Colonic mucosa (tissue), 4 donors: ENCODE data around the gene P3H4. TPM values are rescaled to one million over a fixed set of nuclear protein-coding genes. Genes with fewer than 3 reads are reported as not detected.

Experiments
- DNase-seq: peaks from one replicate; pipeline ENCODE4 v3.0.0-alpha.2; 2020
- H3K27ac ChIP-seq: fragments of 200-600 bp; one replicate; pipeline ENCODE4 v1.8.0; 2021
- H3K27me3 ChIP-seq: fragments of 200-600 bp; one replicate; pipeline ENCODE4 v1.8.0; 2021
- H3K36me3 ChIP-seq: fragments of 200-600 bp; one replicate; pipeline ENCODE4 v1.8.0; 2021
- H3K4me1 ChIP-seq: fragments of 200-600 bp; one replicate; pipeline ENCODE4 v1.8.0; 2021; ENCODE audit warnings: mild to moderate bottlenecking
- H3K4me3 ChIP-seq: fragments of 200-600 bp; one replicate; pipeline ENCODE4 v1.8.0; 2021
- H3K9ac ChIP-seq, 2 donors: one replicate each; pipeline ENCODE4 v1.7.0; 2013; ENCODE audit warnings: control low read depth in 2 of 2, low read depth in 2 of 2, low read length in 2 of 2
- H3K9me3 ChIP-seq: fragments of 200-600 bp; one replicate; pipeline ENCODE4 v1.8.0; 2021
- intact Hi-C: fragments of 100-400 bp; cut with DNase I; formaldehyde crosslinking; loops from one replicate; pipeline ENCODE4 v1.14.1; 2022
- total RNA-seq, 2 donors: library from RNA; stranded (reverse); fragmentation: NEBNext Ultra II Directional in 1 of 2; extraction: Animal tissue kit (Norgen Biotek cat#: 25700) in 1 of 2; gene quantifications; one replicate each; pipeline ENCODE4 v1.2.1, GENCODE V29; 2021
- TF ChIP-seq, protein P1 (sequence below): fragments of 200-600 bp; IDR thresholded peaks from one replicate; pipeline ENCODE4 v1.8.0; 2022; ENCODE audit warnings: antibody characterized with exemption, mild to moderate bottlenecking
- donor health status: healthy.
- donor health status: DM: no; HTN: no; CAD: no.
- donor health status: DM: no; HTN: no; CAD: no.

P3H4 gene
- total RNA-seq, 2 donors from 2014 or later, result 8.5 to 16.7 TPM

- peak overlapping the region in 1 of 2 donors; percentile 92 for H3K9ac ChIP-seq
- no peak overlapping the region for H3K4me3 ChIP-seq
- TF ChIP-seq, protein P1, sequence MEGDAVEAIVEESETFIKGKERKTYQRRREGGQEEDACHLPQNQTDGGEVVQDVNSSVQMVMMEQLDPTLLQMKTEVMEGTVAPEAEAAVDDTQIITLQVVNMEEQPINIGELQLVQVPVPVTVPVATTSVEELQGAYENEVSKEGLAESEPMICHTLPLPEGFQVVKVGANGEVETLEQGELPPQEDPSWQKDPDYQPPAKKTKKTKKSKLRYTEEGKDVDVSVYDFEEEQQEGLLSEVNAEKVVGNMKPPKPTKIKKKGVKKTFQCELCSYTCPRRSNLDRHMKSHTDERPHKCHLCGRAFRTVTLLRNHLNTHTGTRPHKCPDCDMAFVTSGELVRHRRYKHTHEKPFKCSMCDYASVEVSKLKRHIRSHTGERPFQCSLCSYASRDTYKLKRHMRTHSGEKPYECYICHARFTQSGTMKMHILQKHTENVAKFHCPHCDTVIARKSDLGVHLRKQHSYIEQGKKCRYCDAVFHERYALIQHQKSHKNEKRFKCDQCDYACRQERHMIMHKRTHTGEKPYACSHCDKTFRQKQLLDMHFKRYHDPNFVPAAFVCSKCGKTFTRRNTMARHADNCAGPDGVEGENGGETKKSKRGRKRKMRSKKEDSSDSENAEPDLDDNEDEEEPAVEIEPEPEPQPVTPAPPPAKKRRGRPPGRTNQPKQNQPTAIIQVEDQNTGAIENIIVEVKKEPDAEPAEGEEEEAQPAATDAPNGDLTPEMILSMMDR, result no peak
These were observed 24.7 kb downstream of the P3H4 start for GRCh38 chr17:41787021-41787418.

GRCh38 chr17:41786227-41787020, 25.3 kb downstream of the P3H4 start, which contains the start of gene JUP:
Gene JUP (minus strand): TSS chr17:41786711. CDS start chr17:41771854, 14,857 bp downstream.
- no peaks in the 10 kb centered on the region for H3K36me3 ChIP-seq
- H3K9me3 ChIP-seq, result no peaks in the 10 kb centered on the region
- TF ChIP-seq, protein P1, result peak; percentile 63
- peak within 1 kb of the TSS; percentile 92 for H3K27ac ChIP-seq
- no peaks in the 10 kb centered on the region for H3K27me3 ChIP-seq
- peaks cover 3% of the 10 kb centered on the region for H3K4me1 ChIP-seq
- DNase-seq, result peak; percentile 100
- intact Hi-C loops, result no loop called here
- peak within 1 kb of the TSS; percentile 92 to 93 for H3K9ac ChIP-seq
- peak within 1 kb of the TSS; percentile 70 for H3K4me3 ChIP-seq

More at GRCh38 chr17:41787021-41787418, 24.7 kb downstream of the P3H4 start:
- Histone ChIP-seq H3K27me3 (no peaks in the 10 kb centered on the region), H3K4me1 (peaks cover 6% of the 10 kb centered on the region), H3K36me3 (no peaks in the 10 kb centered on the region), H3K9me3 (no peaks in the 10 kb centered on the region), H3K27ac (peak overlapping the region; percentile 65)
- intact Hi-C loops, result no loop called here
- DNase-seq, result no peak

GRCh38 chr17:41785859-41786226, 25.9 kb downstream of the P3H4 start:
- Histone ChIP-seq H3K4me1 (peaks cover 3% of the 10 kb centered on the region), H3K27me3 (no peaks in the 10 kb centered on the region), H3K9ac (peak overlapping the region; percentile 92 to 93), H3K36me3 (no peaks in the 10 kb centered on the region), H3K9me3 (no peaks in the 10 kb centered on the region), H3K4me3 (peak overlapping the region; percentile 70), H3K27ac (peak overlapping the region; percentile 92)
- intact Hi-C loops, result no loop called here
- TF ChIP-seq, protein P1, result no peak
- peak; percentile 91 for DNase-seq

GRCh38 chr17:41785091-41785858, 26.5 kb downstream of the P3H4 start:
- TF ChIP-seq, protein P1, result no peak
- DNase-seq, result peak; percentile 45
- H3K9ac ChIP-seq, result peak overlapping the region; percentile 92 to 93
- intact Hi-C loops, result no loop called here
- no peaks in the 10 kb centered on the region for H3K9me3 ChIP-seq
- H3K4me1 ChIP-seq, result peaks cover 3% of the 10 kb centered on the region
- H3K36me3 ChIP-seq, result no peaks in the 10 kb centered on the region
- peak overlapping the region; percentile 92 for H3K27ac ChIP-seq
- no peaks in the 10 kb centered on the region for H3K27me3 ChIP-seq
- H3K4me3 ChIP-seq, result peak overlapping the region; percentile 70

DNA sequence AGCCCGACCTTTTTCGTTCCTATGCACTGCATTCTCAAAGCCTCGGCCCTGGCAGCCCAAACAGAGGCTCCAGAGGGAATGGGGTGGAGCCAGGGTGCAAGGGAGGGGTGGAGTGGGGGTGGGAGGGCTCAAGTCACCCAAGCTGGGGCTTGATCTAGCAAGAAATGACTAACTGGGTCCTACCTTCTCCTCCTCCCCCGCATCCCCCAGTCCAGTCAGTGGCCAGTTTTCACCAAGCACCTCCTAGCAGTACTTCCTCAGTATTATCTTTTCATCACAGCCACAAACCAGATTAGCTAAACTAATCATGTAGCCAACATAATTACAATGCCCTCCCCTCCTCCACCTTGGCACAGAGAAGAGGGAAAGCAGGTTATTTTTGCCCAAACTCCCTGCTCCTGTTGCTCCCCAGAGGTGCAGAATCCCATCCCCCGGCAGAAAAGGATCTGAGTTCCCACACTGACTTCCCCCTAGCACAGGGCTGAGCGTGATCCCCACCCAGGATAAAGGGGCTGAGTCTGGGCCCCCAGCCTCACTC, 27.5 kb downstream of the P3H4 start:
- Histone ChIP-seq H3K9ac (peak overlapping the region in 1 of 2 donors; percentile 92), H3K4me3 (peak overlapping the region; percentile 70), H3K9me3 (no peaks in the 10 kb centered on the region), H3K27ac (peak overlapping the region; percentile 92), H3K4me1 (peaks cover 3% of the 10 kb centered on the region), H3K27me3 (no peaks in the 10 kb centered on the region), H3K36me3 (no peaks in the 10 kb centered on the region)
- intact Hi-C loops, result no loop called here
- TF ChIP-seq, protein P1, result no peak
- DNase-seq, result peak; percentile 60
